ENCODE data around the gene ZFAND6.
"Not testable (repeated sequence)": the region's sequence is repeated elsewhere in the genome, so short reads cannot be mapped to it uniquely, and the experiment has no call there.

ZFAND6 gene

GRCh38 chr15:80017139-80017538 lies 42.3 kb upstream of the ZFAND6 start:
- H3F3A ChIP-seq (ENCODE audit: low read depth); H3K4me3 ChIP-seq (ENCODE audit: low read length, poor library complexity, severe bottlenecking); H2AFZ ChIP-seq (ENCODE audit: low read length); H3K79me2 ChIP-seq (ENCODE audit: insufficient read depth, low read length); H3K9me3 ChIP-seq (ENCODE audit: insufficient read depth, low read depth, low read length); H4K20me1 ChIP-seq (ENCODE audit: insufficient read depth, low read length, poor library complexity, severe bottlenecking); H3K36me3 ChIP-seq (ENCODE audit: insufficient read depth, low read length); H3K4me2 ChIP-seq (ENCODE audit: low read depth, low read length, poor library complexity, severe bottlenecking); H3K9me2 ChIP-seq (replicated peaks; ENCODE audit: low read depth, low read length); H3K4me1 ChIP-seq (ENCODE audit: insufficient read depth, low read length, poor library complexity, severe bottlenecking); H3K27me3 ChIP-seq (ENCODE audit: insufficient read depth, low read length, poor library complexity, severe bottlenecking); H3K9ac ChIP-seq (ENCODE audit: low read depth, low read length, poor library complexity, severe bottlenecking): not testable (repeated sequence)

DNA sequence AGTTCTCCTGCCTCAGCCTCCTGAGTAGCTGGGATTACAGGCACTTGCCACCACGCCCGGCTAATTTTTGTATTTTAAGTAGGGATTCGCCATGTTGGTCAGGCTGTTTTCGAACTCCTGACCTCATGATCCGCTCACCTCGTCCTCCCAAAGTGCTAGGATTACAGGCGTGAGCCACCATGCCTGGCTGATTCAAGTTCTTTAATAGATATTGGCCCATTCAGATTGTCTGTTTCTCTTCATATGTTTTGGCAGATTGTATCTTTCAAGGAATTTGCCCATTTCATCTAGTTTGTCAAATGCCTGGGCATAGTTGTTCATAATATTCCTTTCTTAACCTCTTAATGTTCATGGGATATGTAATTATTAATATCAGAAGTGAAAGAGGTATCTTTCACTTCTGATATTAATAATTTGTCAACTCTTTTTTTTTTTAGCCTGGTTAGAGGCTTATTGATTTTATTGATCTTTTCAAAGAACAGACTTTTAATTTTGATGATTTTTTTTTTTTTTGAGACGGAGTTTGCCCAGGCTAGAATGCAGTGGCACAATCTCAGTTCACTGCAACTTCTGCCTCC lies 40.2 kb upstream of the ZFAND6 start:
- H3K36me3 ChIP-seq (ENCODE audit: insufficient read depth, low read length) = no peaks in the 10 kb centered on the region
- no peak overlapping the region for H3K9ac ChIP-seq (ENCODE audit: low read depth, low read length, poor library complexity, severe bottlenecking)
- TF ChIP-seq CTCF (conservative IDR thresholded peaks at IDR 0.05; ENCODE audit: low read length) = no peak
- no peak for TF ChIP-seq EZH2phosphoT487 (IDR thresholded peaks at IDR 0.05; ENCODE audit: borderline replicate concordance)
- H3K27me3 ChIP-seq (ENCODE audit: insufficient read depth, low read length, poor library complexity, severe bottlenecking) = no peaks in the 10 kb centered on the region
- no peak overlapping the region for H3K4me3 ChIP-seq (ENCODE audit: low read length, poor library complexity, severe bottlenecking)
- no peaks in the 10 kb centered on the region for H3F3A ChIP-seq (ENCODE audit: low read depth)
- no peaks in the 10 kb centered on the region for H3K9me3 ChIP-seq (ENCODE audit: insufficient read depth, low read depth, low read length)
- H3K4me2 ChIP-seq (ENCODE audit: low read depth, low read length, poor library complexity, severe bottlenecking) = no peak overlapping the region
- no peaks in the 10 kb centered on the region for H3K4me1 ChIP-seq (ENCODE audit: insufficient read depth, low read length, poor library complexity, severe bottlenecking)
- H3K9me2 ChIP-seq (replicated peaks; ENCODE audit: low read depth, low read length) = no peaks in the 10 kb centered on the region
- no peak overlapping the region for H2AFZ ChIP-seq (ENCODE audit: low read length)
- H4K20me1 ChIP-seq (ENCODE audit: insufficient read depth, low read length, poor library complexity, severe bottlenecking) = no peaks in the 10 kb centered on the region
- H3K79me2 ChIP-seq (ENCODE audit: insufficient read depth, low read length) = no peaks in the 10 kb centered on the region

GRCh38 chr15:80020149-80020548 lies 39.3 kb upstream of the ZFAND6 start:
- not testable (repeated sequence) for H3F3A ChIP-seq (ENCODE audit: low read depth); H4K20me1 ChIP-seq (ENCODE audit: insufficient read depth, low read length, poor library complexity, severe bottlenecking); H3K4me1 ChIP-seq (ENCODE audit: insufficient read depth, low read length, poor library complexity, severe bottlenecking); H3K4me3 ChIP-seq (ENCODE audit: low read length, poor library complexity, severe bottlenecking); H3K36me3 ChIP-seq (ENCODE audit: insufficient read depth, low read length); H3K9ac ChIP-seq (ENCODE audit: low read depth, low read length, poor library complexity, severe bottlenecking); H3K79me2 ChIP-seq (ENCODE audit: insufficient read depth, low read length); H3K4me2 ChIP-seq (ENCODE audit: low read depth, low read length, poor library complexity, severe bottlenecking); H2AFZ ChIP-seq (ENCODE audit: low read length); H3K9me3 ChIP-seq (ENCODE audit: insufficient read depth, low read depth, low read length); H3K27me3 ChIP-seq (ENCODE audit: insufficient read depth, low read length, poor library complexity, severe bottlenecking); H3K9me2 ChIP-seq (replicated peaks; ENCODE audit: low read depth, low read length)

- no peaks in the 10 kb centered on the region for H3K36me3 ChIP-seq (ENCODE audit: insufficient read depth, low read length)
- no peak overlapping the region for H3K4me2 ChIP-seq (ENCODE audit: low read depth, low read length, poor library complexity, severe bottlenecking)
- H3K9me2 ChIP-seq (replicated peaks; ENCODE audit: low read depth, low read length) = no peaks in the 10 kb centered on the region
- H3K79me2 ChIP-seq (ENCODE audit: insufficient read depth, low read length) = no peaks in the 10 kb centered on the region
- H3K9me3 ChIP-seq (ENCODE audit: insufficient read depth, low read depth, low read length) = no peaks in the 10 kb centered on the region
- no peak overlapping the region for H3K9ac ChIP-seq (ENCODE audit: low read depth, low read length, poor library complexity, severe bottlenecking)
- H3K4me3 ChIP-seq (ENCODE audit: low read length, poor library complexity, severe bottlenecking) = no peak overlapping the region
- no peaks in the 10 kb centered on the region for H3K27me3 ChIP-seq (ENCODE audit: insufficient read depth, low read length, poor library complexity, severe bottlenecking)
- no peak overlapping the region for H2AFZ ChIP-seq (ENCODE audit: low read length)
- no peaks in the 10 kb centered on the region for H3K4me1 ChIP-seq (ENCODE audit: insufficient read depth, low read length, poor library complexity, severe bottlenecking)
- H3F3A ChIP-seq (ENCODE audit: low read depth) = no peaks in the 10 kb centered on the region
- no peak for TF ChIP-seq CTCF (conservative IDR thresholded peaks at IDR 0.05; ENCODE audit: low read length)
- no peak for TF ChIP-seq EZH2phosphoT487 (IDR thresholded peaks at IDR 0.05; ENCODE audit: borderline replicate concordance)
- H4K20me1 ChIP-seq (ENCODE audit: insufficient read depth, low read length, poor library complexity, severe bottlenecking) = no peaks in the 10 kb centered on the region
Observed at GRCh38 chr15:80020731-80021130, 38.7 kb upstream of the ZFAND6 start.
